ENCODE data around the gene APOA4. TPM values are rescaled to one million over a fixed set of nuclear protein-coding genes. Genes with fewer than 3 reads are reported as not detected.
A peak's percentile ranks its signal among the peaks of the same experiment; 100 is the strongest.
"Not testable (repeated sequence)": the region's sequence is repeated elsewhere in the genome, so short reads cannot be mapped to it uniquely, and the experiment has no call there.

The APOA4 gene
- total and polyA plus RNA-seq, 5 donors: 0.05 TPM; not detected in 4

GRCh38 chr11:116836632-116836991, 13.5 kb upstream of the APOA4 start:
- 88% methylated on average over 7 of the region's 7 CpGs for WGBS
- no peaks in the 10 kb centered on the region for H3K27me3 ChIP-seq (ENCODE audit: control insufficient read depth, insufficient read depth)
- H3K4me1 ChIP-seq (ENCODE audit: control insufficient read depth, insufficient read depth, low read length): peaks cover 3% of the 10 kb centered on the region
- no peak for ATAC-seq
- DNase-seq: no peak
- H3K27ac ChIP-seq (ENCODE audit: low read length): peak overlapping the region; percentile 40
- H3K4me3 ChIP-seq (ENCODE audit: low read length): no peak overlapping the region
- intact Hi-C loops (cut with DNase I): loop anchor here in 3 of 4 donors (5.0 kb wide), 1 partner anchor 44 kb away; the partner anchor contains the start of gene APOA5 (in 3 of the 3)
- no peaks in the 10 kb centered on the region for H3K9me3 ChIP-seq (ENCODE audit: control insufficient read depth, low read length)

GRCh38 chr11:116835791-116836631, 12.9 kb upstream of the APOA4 start:
- Histone ChIP-seq H3K27ac (ENCODE audit: low read length) (peak overlapping the region; percentile 42), H3K4me3 (ENCODE audit: low read length) (no peak overlapping the region), H3K9me3 (ENCODE audit: control insufficient read depth, low read length) (no peaks in the 10 kb centered on the region), H3K27me3 (ENCODE audit: control insufficient read depth, insufficient read depth) (no peaks in the 10 kb centered on the region), H3K4me1 (ENCODE audit: control insufficient read depth, insufficient read depth, low read length) (peaks cover 3% of the 10 kb centered on the region)
- intact Hi-C loops (cut with DNase I): loop anchor here in 3 of 4 donors (5.0 kb wide), 1 partner anchor 44 kb away; the partner anchor contains the start of gene APOA5 (in 3 of the 3)
- DNase-seq (peak; percentile 93 to 99 (median 97)), ATAC-seq (peak; percentile 87 to 88)
- 11% methylated on average over 57 of the region's 57 CpGs for WGBS

- H3K27me3 ChIP-seq (ENCODE audit: control insufficient read depth, insufficient read depth): no peaks in the 10 kb centered on the region
- H3K9me3 ChIP-seq (ENCODE audit: control insufficient read depth, low read length): no peaks in the 10 kb centered on the region
- intact Hi-C loops (cut with DNase I): loop anchor here in 3 of 4 donors (5.0 kb wide), 1 partner anchor 43 kb away; the partner anchor contains the start of gene APOA5 (in 3 of the 3)
- ATAC-seq: peak; percentile 4 to 82
- H3K4me1 ChIP-seq (ENCODE audit: control insufficient read depth, insufficient read depth, low read length): peaks cover 3% of the 10 kb centered on the region
- WGBS: 38% methylated on average over 28 of the region's 28 CpGs
- peak in 1 of 3 donors; percentile 66 for DNase-seq
- peak overlapping the region; percentile 42 for H3K27ac ChIP-seq (ENCODE audit: low read length)
- no peak overlapping the region for H3K4me3 ChIP-seq (ENCODE audit: low read length)
Observed at GRCh38 chr11:116835042-116835772, 12.1 kb upstream of the APOA4 start.

GRCh38 chr11:116834535-116835041, 11.5 kb upstream of the APOA4 start:
- not testable (repeated sequence) for DNase-seq; H3K4me3 ChIP-seq (ENCODE audit: low read length); H3K27ac ChIP-seq (ENCODE audit: low read length); ATAC-seq; H3K4me1 ChIP-seq (ENCODE audit: control insufficient read depth, insufficient read depth, low read length); H3K27me3 ChIP-seq (ENCODE audit: control insufficient read depth, insufficient read depth); H3K9me3 ChIP-seq (ENCODE audit: control insufficient read depth, low read length)
- WGBS: 77% methylated on average over 13 of the region's 13 CpGs
- intact Hi-C loops (cut with DNase I): loop anchor here in 3 of 4 donors (5.0 kb wide), 1 partner anchor 42 kb away; the partner anchor contains the start of gene APOA5 (in 3 of the 3)

- no peak overlapping the region for H3K27ac ChIP-seq (ENCODE audit: low read length)
- H3K27me3 ChIP-seq (ENCODE audit: control insufficient read depth, insufficient read depth): no peaks in the 10 kb centered on the region
- DNase-seq (peak in 1 of 3 donors; percentile 54), ATAC-seq (no peak)
- no peaks in the 10 kb centered on the region for H3K9me3 ChIP-seq (ENCODE audit: control insufficient read depth, low read length)
- H3K4me3 ChIP-seq (ENCODE audit: low read length): no peak overlapping the region
- peaks cover 3% of the 10 kb centered on the region for H3K4me1 ChIP-seq (ENCODE audit: control insufficient read depth, insufficient read depth, low read length)
- intact Hi-C loops (cut with DNase I): no loop called here
- 91% methylated on average over 14 of the region's 14 CpGs for WGBS
Observed at GRCh38 chr11:116833816-116834534, 10.9 kb upstream of the APOA4 start.

GRCh38 chr11:116833491-116833815, 10.3 kb upstream of the APOA4 start:
- Histone ChIP-seq H3K4me1 (ENCODE audit: control insufficient read depth, insufficient read depth, low read length) (peaks cover 3% of the 10 kb centered on the region), H3K9me3 (ENCODE audit: control insufficient read depth, low read length) (no peaks in the 10 kb centered on the region), H3K27ac (ENCODE audit: low read length) (no peak overlapping the region), H3K4me3 (ENCODE audit: low read length) (no peak overlapping the region), H3K27me3 (ENCODE audit: control insufficient read depth, insufficient read depth) (no peaks in the 10 kb centered on the region)
- 92% methylated on average over 10 of the region's 10 CpGs for WGBS
- intact Hi-C loops (cut with DNase I): no loop called here
- DNase-seq (no peak), ATAC-seq (no peak)

- Histone ChIP-seq H3K9me3 (ENCODE audit: control insufficient read depth, low read length) (no peaks in the 10 kb centered on the region), H3K4me1 (ENCODE audit: control insufficient read depth, insufficient read depth, low read length) (peaks cover 3% of the 10 kb centered on the region), H3K4me3 (ENCODE audit: low read length) (no peak overlapping the region), H3K27me3 (ENCODE audit: control insufficient read depth, insufficient read depth) (no peaks in the 10 kb centered on the region), H3K27ac (ENCODE audit: low read length) (no peak overlapping the region)
- DNase-seq (peak in 1 of 3 donors; percentile 39), ATAC-seq (no peak)
- intact Hi-C loops (cut with DNase I): no loop called here
- WGBS: 77% methylated on average over 13 of the region's 13 CpGs
Observed at GRCh38 chr11:116832350-116833290, 9.5 kb upstream of the APOA4 start.

- Histone ChIP-seq H3K27me3 (ENCODE audit: control insufficient read depth, insufficient read depth) (no peaks in the 10 kb centered on the region), H3K27ac (ENCODE audit: low read length) (no peak overlapping the region), H3K9me3 (ENCODE audit: control insufficient read depth, low read length) (no peaks in the 10 kb centered on the region), H3K4me3 (ENCODE audit: low read length) (no peak overlapping the region), H3K4me1 (ENCODE audit: control insufficient read depth, insufficient read depth, low read length) (no peaks in the 10 kb centered on the region)
- 95% methylated on average over 7 of the region's 7 CpGs for WGBS
- no peak for DNase-seq
- intact Hi-C loops (cut with DNase I): no loop called here
- no peak for ATAC-seq
Observed at GRCh38 chr11:116831790-116832349, 8.8 kb upstream of the APOA4 start.

GRCh38 chr11:116830184-116830912, 7.2 kb upstream of the APOA4 start:
- H3K9me3 ChIP-seq (ENCODE audit: control insufficient read depth, low read length): no peaks in the 10 kb centered on the region
- no peak for ATAC-seq
- intact Hi-C loops (cut with DNase I): no loop called here

More at GRCh38 chr11:116830184-116830912, 7.2 kb upstream of the APOA4 start:
- Histone ChIP-seq H3K4me3 (ENCODE audit: low read length) (no peak overlapping the region), H3K27ac (ENCODE audit: low read length) (no peak overlapping the region), H3K27me3 (ENCODE audit: control insufficient read depth, insufficient read depth) (no peaks in the 10 kb centered on the region), H3K4me1 (ENCODE audit: control insufficient read depth, insufficient read depth, low read length) (no peaks in the 10 kb centered on the region)
- 97% methylated on average over 17 of the region's 17 CpGs for WGBS
- peak in 1 of 3 donors; percentile 36 for DNase-seq

All from right cardiac atrium (tissue), 5 donors.